CD14-positive monocyte (primary cell): ENCODE measurements around the gene TIPARP. TPM values are rescaled to one million over a fixed set of nuclear protein-coding genes. Genes with fewer than 3 reads are reported as not detected.

Source experiments
- DNase-seq, 3 donors: peaks; one replicate each; pipeline ENCODE4 v3.0.0-alpha.2; 2011 to 2022
- H2AFZ ChIP-seq: 2 replicates; pipeline ENCODE4 v1.6.0; 2012; ENCODE audit warnings: mild to moderate bottlenecking, low read depth, low read length, inconsistent platforms; ENCODE audit not compliant: insufficient read depth, poor library complexity, severe bottlenecking
- H3K27ac ChIP-seq, 2 donors: 1 replicate in 1 of 2; 2 replicates in 1 of 2; pipeline ENCODE4 v1.5.1; 2012 to 2013; ENCODE audit warnings: low read length in 2 of 2, control low read depth in 1 of 2, inconsistent platforms in 1 of 2, low read depth in 1 of 2, mild to moderate bottlenecking in 1 of 2
- H3K27me3 ChIP-seq, 2 donors: one replicate each; pipeline versions ENCODE4 v1.6.0 to v1.6.1; 2011 to 2013; ENCODE audit warnings: low read length in 2 of 2; ENCODE audit not compliant: control insufficient read depth in 2 of 2, insufficient read depth in 2 of 2
- H3K36me3 ChIP-seq, 2 donors: replicated peaks in 1 of 2; 1 replicate in 1 of 2; 2 replicates in 1 of 2; pipeline versions ENCODE4 v1.5.1 to v1.6.1; 2012 to 2013; ENCODE audit warnings: low read length in 2 of 2, control low read depth in 1 of 2, inconsistent platforms in 1 of 2, mild to moderate bottlenecking in 1 of 2; ENCODE audit not compliant: insufficient read depth in 2 of 2, control insufficient read depth in 1 of 2
- H3K4me1 ChIP-seq, 2 donors: 1 replicate in 1 of 2; 2 replicates in 1 of 2; pipeline versions ENCODE4 v1.5.1 to v1.6.1; 2012 to 2013; ENCODE audit warnings: low read length in 2 of 2, control low read depth in 1 of 2, inconsistent platforms in 1 of 2, mild to moderate bottlenecking in 1 of 2, moderate library complexity in 1 of 2; ENCODE audit not compliant: insufficient read depth in 2 of 2, control insufficient read depth in 1 of 2
- H3K4me2 ChIP-seq: replicated peaks from 2 replicates; pipeline ENCODE3; 2012; ENCODE audit warnings: low read length, moderate library complexity, mild to moderate bottlenecking; ENCODE audit not compliant: poor library complexity, severe bottlenecking; ENCODE audit errors: extremely low read depth
- H3K4me3 ChIP-seq, 3 experiments: fragments of 200-600 bp in 1 of 3; sonication (generic) in 1 of 3; replicated peaks in 1 of 3; 1 replicate in 2 of 3; 2 replicates in 1 of 3; pipeline ENCODE4 v1.5.1; 2011 to 2013; ENCODE audit warnings: low read length in 3 of 3, mild to moderate bottlenecking in 3 of 3, control low read depth in 2 of 3, low read depth in 2 of 3, inconsistent platforms in 1 of 3, moderate library complexity in 1 of 3
- H3K79me2 ChIP-seq: 2 replicates; pipeline ENCODE4 v1.6.0; 2012; ENCODE audit warnings: mild to moderate bottlenecking, control low read depth, inconsistent platforms, low read length, moderate library complexity; ENCODE audit not compliant: insufficient read depth
- H3K9ac ChIP-seq: 2 replicates; pipeline ENCODE4 v1.6.0; 2017; ENCODE audit warnings: low read length, mild to moderate bottlenecking; ENCODE audit not compliant: insufficient read depth, poor library complexity, severe bottlenecking
- H3K9me3 ChIP-seq, 2 donors: replicated peaks in 1 of 2; 1 replicate in 1 of 2; 2 replicates in 1 of 2; pipeline versions ENCODE4 v1.5.1 to v1.6.1; 2012 to 2013; ENCODE audit warnings: low read length in 2 of 2, control low read depth in 1 of 2; ENCODE audit not compliant: control insufficient read depth in 1 of 2, insufficient read depth in 1 of 2
- H4K20me1 ChIP-seq: 2 replicates; pipeline ENCODE4 v1.6.0; 2012; ENCODE audit warnings: mild to moderate bottlenecking, low read length, control low read depth, moderate library complexity; ENCODE audit not compliant: insufficient read depth
- H3K27ac Mint-ChIP-seq, 7 donors: one replicate each; pipeline ENCODE4 v1.8.0; 2020; ENCODE audit warnings: mild to moderate bottlenecking in 7 of 7, mixed read lengths in 7 of 7, moderate library complexity in 6 of 7, inconsistent platforms in 2 of 7
- H3K27me3 Mint-ChIP-seq, 3 donors: one replicate each; pipeline ENCODE4 v1.8.0; 2021 to 2022; ENCODE audit warnings: low read depth in 3 of 3, mild to moderate bottlenecking in 3 of 3, mixed read lengths in 3 of 3, moderate library complexity in 3 of 3, inconsistent platforms in 1 of 3
- H3K36me3 Mint-ChIP-seq, 2 donors: one replicate each; pipeline ENCODE4 v1.8.0; 2020; ENCODE audit warnings: mixed read lengths in 2 of 2, inconsistent platforms in 1 of 2, mild to moderate bottlenecking in 1 of 2
- H3K4me1 Mint-ChIP-seq: one replicate; pipeline ENCODE4 v1.8.0; 2020; ENCODE audit warnings: mild to moderate bottlenecking, mixed read lengths
- H3K4me3 Mint-ChIP-seq, 2 donors: one replicate each; pipeline ENCODE4 v1.8.0; 2020; ENCODE audit warnings: mild to moderate bottlenecking in 2 of 2, mixed read lengths in 2 of 2, moderate library complexity in 1 of 2
- H3K9me3 Mint-ChIP-seq, 7 donors: one replicate each; pipeline ENCODE4 v1.8.0; 2020 to 2022; ENCODE audit warnings: mixed read lengths in 7 of 7, mild to moderate bottlenecking in 6 of 7, moderate library complexity in 6 of 7, inconsistent platforms in 2 of 7
- WGBS: methylation state at CpG from one replicate; pipeline ENCODE4 v1.1.5; 2013; ENCODE audit warnings: missing lambda C conversion rate; ENCODE audit not compliant: insufficient coverage; 5-methylcytosine and 5-hydroxymethylcytosine counted together
- intact Hi-C, 2 donors: fragments of 100-400 bp; cut with micrococcal nuclease; formaldehyde crosslinking; loops; one replicate each; pipeline versions ENCODE4 v1.15.0 to v1.15.1; 2023
- polyA plus RNA-seq, 3 donors: library from polyadenylated mRNA; depleted of rRNA in 1 of 3; unstranded in 2 of 3; stranded (reverse) in 1 of 3; fragments of 300-500 nt in 2 of 3; fragments of >200 nt in 1 of 3; fragmentation: Illumina TruSeq in 2 of 3; gene quantifications; 1 replicate in 2 of 3; 2 replicates in 1 of 3; pipeline ENCODE4 v1.2.3, GENCODE V29; 2012 to 2021
- TF ChIP-seq, protein P1 (sequence below): fragments of 200-600 bp; IDR thresholded peaks from one replicate; pipeline ENCODE4 v1.8.0; 2022; ENCODE audit warnings: antibody characterized with exemption, mild to moderate bottlenecking

The TIPARP gene
- polyA plus RNA-seq, 3 donors, result 12.7 to 42.5 (median 16.7) TPM

- H3K4me1 Mint-ChIP-seq, result peaks cover 10% of the 10 kb centered on the region
- H3K36me3 Mint-ChIP-seq, result peaks cover 45 to 63% of the 10 kb centered on the region in 2 donors
- H3K4me3 Mint-ChIP-seq, result no peak overlapping the region
- H3K9me3 Mint-ChIP-seq, result no peaks in the 10 kb centered on the region
- H3K9me3 ChIP-seq, result no peaks in the 10 kb centered on the region
- no peaks in the 10 kb centered on the region for H3K27me3 Mint-ChIP-seq
- no peaks in the 10 kb centered on the region for H3K27me3 ChIP-seq
- intact Hi-C loops, result no loop called here
- H3K27ac ChIP-seq, result no peak overlapping the region
- H3K4me3 ChIP-seq, result no peak overlapping the region
- H3K79me2 ChIP-seq, result peaks cover 67% of the 10 kb centered on the region
- peaks cover 76% of the 10 kb centered on the region for H4K20me1 ChIP-seq
- no peak overlapping the region for H3K27ac Mint-ChIP-seq
- no peak overlapping the region for H3K9ac ChIP-seq
- TF ChIP-seq, protein P1, sequence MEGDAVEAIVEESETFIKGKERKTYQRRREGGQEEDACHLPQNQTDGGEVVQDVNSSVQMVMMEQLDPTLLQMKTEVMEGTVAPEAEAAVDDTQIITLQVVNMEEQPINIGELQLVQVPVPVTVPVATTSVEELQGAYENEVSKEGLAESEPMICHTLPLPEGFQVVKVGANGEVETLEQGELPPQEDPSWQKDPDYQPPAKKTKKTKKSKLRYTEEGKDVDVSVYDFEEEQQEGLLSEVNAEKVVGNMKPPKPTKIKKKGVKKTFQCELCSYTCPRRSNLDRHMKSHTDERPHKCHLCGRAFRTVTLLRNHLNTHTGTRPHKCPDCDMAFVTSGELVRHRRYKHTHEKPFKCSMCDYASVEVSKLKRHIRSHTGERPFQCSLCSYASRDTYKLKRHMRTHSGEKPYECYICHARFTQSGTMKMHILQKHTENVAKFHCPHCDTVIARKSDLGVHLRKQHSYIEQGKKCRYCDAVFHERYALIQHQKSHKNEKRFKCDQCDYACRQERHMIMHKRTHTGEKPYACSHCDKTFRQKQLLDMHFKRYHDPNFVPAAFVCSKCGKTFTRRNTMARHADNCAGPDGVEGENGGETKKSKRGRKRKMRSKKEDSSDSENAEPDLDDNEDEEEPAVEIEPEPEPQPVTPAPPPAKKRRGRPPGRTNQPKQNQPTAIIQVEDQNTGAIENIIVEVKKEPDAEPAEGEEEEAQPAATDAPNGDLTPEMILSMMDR, result no peak
- no CpG with 5 or more reads among the region's 1 CpG for WGBS
- H3K36me3 ChIP-seq, result peaks cover 30 to 63% of the 10 kb centered on the region in 2 donors
- no peak overlapping the region for H2AFZ ChIP-seq
- no peak overlapping the region for H3K4me2 ChIP-seq
- no peak for DNase-seq
- no peaks in the 10 kb centered on the region for H3K4me1 ChIP-seq
Measured at GRCh38 chr3:156691920-156692319, 17.5 kb downstream of the TIPARP start.

DNA sequence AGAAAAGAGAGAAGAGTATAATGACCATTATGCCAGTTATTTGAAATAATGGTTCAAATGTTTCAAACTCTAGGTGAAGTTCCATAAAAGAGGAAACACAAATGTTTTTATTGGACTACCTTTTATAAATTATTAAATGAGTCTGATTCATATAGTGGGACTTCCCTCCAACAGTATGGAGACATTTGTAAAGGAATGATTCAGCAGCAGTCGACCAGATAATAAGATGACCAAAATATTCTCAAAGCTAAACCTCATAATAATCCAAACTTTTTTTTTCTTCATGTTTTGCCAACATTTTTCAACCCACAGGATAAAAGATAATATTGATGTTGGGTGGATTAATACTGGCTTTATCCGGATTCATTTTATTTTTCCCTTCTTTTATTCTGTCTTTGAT is 18.8 kb downstream of the TIPARP start:
- H3K4me3 ChIP-seq, result no peak overlapping the region
- peaks cover 65% of the 10 kb centered on the region for H4K20me1 ChIP-seq
- H3K9me3 ChIP-seq, result no peaks in the 10 kb centered on the region
- peaks cover 55% of the 10 kb centered on the region for H3K79me2 ChIP-seq
- no peak overlapping the region for H3K4me2 ChIP-seq
- Mint-ChIP-seq H3K27ac (no peak overlapping the region), H3K4me3 (no peak overlapping the region), H3K4me1 (peaks cover 6% of the 10 kb centered on the region), H3K27me3 (no peaks in the 10 kb centered on the region), H3K9me3 (no peaks in the 10 kb centered on the region), H3K36me3 (peaks cover 50 to 66% of the 10 kb centered on the region in 2 donors)
- no peak overlapping the region for H2AFZ ChIP-seq
- H3K9ac ChIP-seq, result no peak overlapping the region
- TF ChIP-seq, protein P1, result no peak
- intact Hi-C loops, result no loop called here
- no peak overlapping the region for H3K27ac ChIP-seq
- WGBS, result no CpG with 5 or more reads among the region's 2 CpGs
- H3K36me3 ChIP-seq, result peaks cover 42 to 67% of the 10 kb centered on the region in 2 donors
- peak in 1 of 3 donors; percentile 36 for DNase-seq
- no peaks in the 10 kb centered on the region for H3K4me1 ChIP-seq
- no peaks in the 10 kb centered on the region for H3K27me3 ChIP-seq
